Sciatic nerve (tissue), 2 donors: ENCODE measurements around the gene WFDC5. TPM values are rescaled to one million over a fixed set of nuclear protein-coding genes. Genes with fewer than 3 reads are reported as not detected.
"Not testable (repeated sequence)": the region's sequence is repeated elsewhere in the genome, so short reads cannot be mapped to it uniquely, and the experiment has no call there.

Source experiments
- ATAC-seq: fragments of 200-7000 bp; cut with Tn5 transposase; one replicate; pipeline ENCODE4 v1.9.1; 2020; ENCODE audit warnings: mild to moderate bottlenecking, moderate library complexity
- DNase-seq: peaks from one replicate; pipeline ENCODE4 v3.0.0-alpha.2; 2020; ENCODE audit warnings: low spot score
- intact Hi-C: fragments of 100-400 bp; cut with DNase I; formaldehyde crosslinking; loops from one replicate; pipeline ENCODE4 v1.14.2; 2022
- total RNA-seq: library from RNA; stranded (reverse); fragmentation: NEBNext Ultra II Directional; extraction: Animal tissue kit (Norgen Biotek cat#: 25700); gene quantifications from one replicate; pipeline ENCODE4 v1.2.1, GENCODE V29; 2021
- donor health status: DM: no; HTN: no; CAD: no.
- donor health status: DM: no; HTN: no; CAD: no.

Gene WFDC5
- total RNA-seq, 1 donor from 2014 or later = not detected

DNA sequence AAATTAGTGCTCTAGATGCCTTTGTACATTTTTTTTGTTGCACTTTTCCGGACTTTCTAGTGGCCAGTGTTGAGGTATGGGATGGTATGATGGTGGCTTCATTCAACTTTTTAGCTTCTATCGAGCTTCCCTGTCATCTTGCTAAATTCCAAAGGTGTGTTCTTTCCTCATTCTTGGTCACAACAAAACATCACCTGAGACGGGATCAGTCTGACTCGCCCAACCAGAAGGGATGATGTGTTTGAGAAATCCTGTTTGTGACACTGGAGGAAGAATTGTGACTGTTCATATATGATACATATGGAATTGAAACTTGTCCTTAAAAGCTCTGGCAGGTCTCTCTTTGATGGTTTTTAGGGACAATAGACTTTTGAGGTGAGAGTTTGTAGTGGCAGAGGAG is 47.9 kb downstream of the WFDC5 start:
- DNase-seq (no peak), ATAC-seq (no peak)
- intact Hi-C loops = no loop called here

DNA sequence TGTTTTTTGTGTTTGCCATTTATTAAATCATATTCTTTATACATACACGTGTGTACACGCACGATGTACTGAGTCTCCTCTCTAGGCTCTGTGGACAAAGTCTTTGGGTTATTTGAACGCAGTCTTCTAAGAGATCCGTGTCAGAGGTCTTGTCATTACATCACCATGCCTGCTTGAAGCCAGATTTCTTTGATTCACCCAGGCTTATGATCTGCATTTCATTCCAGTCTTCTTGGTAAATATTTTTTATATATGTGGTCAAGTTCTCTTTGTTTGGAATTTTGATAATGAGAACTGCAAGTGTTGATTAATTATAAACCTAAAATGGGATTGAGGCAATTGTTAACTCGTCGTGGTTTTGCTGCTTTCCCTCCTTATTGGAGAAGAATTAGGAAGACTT is 48.6 kb downstream of the WFDC5 start:
- ATAC-seq = no peak
- intact Hi-C loops = no loop called here
- DNase-seq = no peak

DNA sequence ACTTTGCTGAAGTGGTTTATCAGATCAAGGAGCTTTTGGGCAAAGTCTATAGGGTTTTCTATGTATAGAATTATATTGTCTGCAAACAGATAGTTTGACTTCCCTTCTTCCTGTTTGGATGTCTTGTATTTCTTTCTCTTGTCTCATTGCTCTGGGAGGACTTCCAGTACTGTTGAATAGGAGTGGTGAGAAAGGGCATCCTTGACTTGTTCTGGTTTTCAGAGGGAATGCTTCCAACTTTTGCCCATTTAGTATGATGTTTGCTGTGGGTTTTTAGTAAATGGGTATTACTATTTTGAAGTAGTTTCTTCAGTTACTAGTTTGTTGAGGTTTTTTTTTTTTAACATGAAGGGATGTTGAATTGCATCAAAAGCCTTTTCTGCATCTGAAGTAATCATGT is 50.2 kb downstream of the WFDC5 start:
- intact Hi-C loops = no loop called here
- DNase-seq (no peak), ATAC-seq (no peak)

DNA sequence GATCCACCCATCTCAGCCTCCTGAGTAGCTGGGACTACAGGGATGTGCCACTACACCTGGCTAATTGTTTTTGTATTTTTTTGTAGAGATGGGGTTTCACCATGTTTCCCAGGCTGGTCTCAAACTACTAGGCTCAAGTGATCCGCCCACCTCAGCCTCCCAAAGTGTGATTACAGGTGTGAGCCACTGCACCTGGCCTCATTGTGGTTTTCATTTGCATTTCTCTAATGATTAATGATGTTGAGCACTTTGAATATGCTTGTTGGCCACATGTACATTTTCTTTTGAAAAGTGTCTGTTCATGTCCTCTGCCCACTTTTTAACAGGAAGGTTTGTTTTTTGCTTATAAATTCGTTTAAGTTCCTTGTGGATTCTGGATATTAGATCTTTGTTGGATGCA is 51.9 kb downstream of the WFDC5 start:
- intact Hi-C loops, ATAC-seq, DNase-seq: not testable (repeated sequence)

DNA sequence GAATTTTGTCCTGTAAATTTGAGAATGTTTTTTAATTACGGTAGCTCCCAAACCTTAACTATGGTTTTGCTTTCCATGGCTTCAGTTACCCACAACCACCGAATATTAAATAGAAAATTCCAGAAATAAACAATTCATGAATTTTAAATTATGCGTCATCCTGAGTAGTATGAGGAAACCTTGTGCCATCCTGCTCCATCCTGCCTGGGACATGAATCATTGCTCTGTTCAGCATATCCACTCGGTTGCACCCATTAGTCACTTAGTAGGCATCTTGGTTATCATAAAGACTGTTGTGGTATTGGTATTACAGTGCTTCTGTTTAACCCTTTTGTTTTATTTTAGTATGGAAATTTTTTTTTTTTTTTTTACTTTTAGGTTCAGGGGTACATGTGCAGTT is 53.7 kb downstream of the WFDC5 start:
- no peak for DNase-seq
- intact Hi-C loops = no loop called here
- no peak for ATAC-seq

DNA sequence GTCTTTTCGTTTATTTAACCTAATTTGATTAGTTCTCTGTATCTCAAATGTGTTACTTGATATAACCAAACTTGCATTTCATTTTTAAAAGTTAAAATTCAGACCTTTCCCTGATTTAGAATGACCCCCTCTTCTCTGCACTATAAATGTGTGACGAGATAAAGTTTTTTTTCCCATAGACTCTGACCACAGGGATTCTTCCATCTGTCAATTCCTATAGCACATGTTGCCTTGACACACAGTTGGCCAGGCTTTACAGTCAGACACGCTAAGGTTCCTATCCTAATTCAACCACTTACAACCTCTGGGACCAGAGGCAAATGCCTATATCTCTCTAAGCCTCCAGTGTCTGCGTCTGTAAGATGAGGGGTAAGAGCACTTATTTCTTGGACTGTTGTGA is 54.7 kb downstream of the WFDC5 start:
- intact Hi-C loops = no loop called here
- DNase-seq = no peak
- ATAC-seq = no peak

Other genes with a start within 250 kb of the WFDC5 start
- gene YWHAB, start 229.5 kb downstream of the WFDC5 start, total RNA-seq = 126 TPM
- gene PABPC1L, start 205.1 kb downstream of the WFDC5 start, total RNA-seq = 15.6 TPM
- 19.3 TPM for gene TOMM34, start 154.8 kb downstream of the WFDC5 start, total RNA-seq
- gene STK4, start 148.7 kb downstream of the WFDC5 start, total RNA-seq = 43.8 TPM
- gene KCNS1, start 14.0 kb downstream of the WFDC5 start, total RNA-seq = not detected
- not detected for gene WFDC12, start 9.3 kb upstream of the WFDC5 start, total RNA-seq
- gene PI3, start 59.7 kb upstream of the WFDC5 start, total RNA-seq = 1.8 TPM
- gene SEMG1, start 91.9 kb upstream of the WFDC5 start, total RNA-seq = not detected
- gene SEMG2, start 106.2 kb upstream of the WFDC5 start, total RNA-seq = not detected
- gene SLPI, start 139.4 kb upstream of the WFDC5 start, total RNA-seq = 95.5 TPM
- not detected for gene RBPJL, start 191.7 kb upstream of the WFDC5 start, total RNA-seq
- 0.22 TPM for gene MATN4, start 193.1 kb upstream of the WFDC5 start, total RNA-seq
- 77.7 TPM for gene SDC4, start 233.2 kb upstream of the WFDC5 start, total RNA-seq
- 24.0 TPM for gene SYS1, start 248.0 kb upstream of the WFDC5 start, total RNA-seq